H9 (cell line): ENCODE measurements around the gene PARVB. TPM values are rescaled to one million over a fixed set of nuclear protein-coding genes. Genes with fewer than 3 reads are reported as not detected.

Source experiments
- DNase-seq: peaks from one replicate; pipeline ENCODE4 v3.0.0-alpha.2; 2017
- H2AFZ ChIP-seq: one replicate; pipeline ENCODE4 v1.6.1; 2013; ENCODE audit warnings: mild to moderate bottlenecking, low read length, control low read depth, moderate library complexity
- H2AK5ac ChIP-seq: 2 replicates; pipeline ENCODE4 v1.6.1; 2013; ENCODE audit warnings: low read length, control low read depth, mixed read lengths; ENCODE audit not compliant: insufficient read length
- H2BK120ac ChIP-seq: one replicate; pipeline ENCODE4 v1.6.1; 2013; ENCODE audit warnings: low read depth, mild to moderate bottlenecking, low read length, control low read depth, inconsistent platforms; ENCODE audit not compliant: poor library complexity, severe bottlenecking
- H2BK12ac ChIP-seq: 2 replicates; pipeline ENCODE4 v1.6.1; 2013; ENCODE audit warnings: low read length, control low read depth, mixed read lengths, low read depth; ENCODE audit not compliant: insufficient read length
- H2BK15ac ChIP-seq: 2 replicates; pipeline ENCODE4 v1.6.1; 2013; ENCODE audit warnings: low read depth, low read length, control low read depth
- H2BK20ac ChIP-seq: one replicate; pipeline ENCODE4 v1.6.1; 2013; ENCODE audit warnings: low read depth, mild to moderate bottlenecking, low read length, control low read depth, inconsistent platforms; ENCODE audit not compliant: poor library complexity, severe bottlenecking
- H2BK5ac ChIP-seq: 2 replicates; pipeline ENCODE4 v1.6.1; 2013; ENCODE audit warnings: low read length, control low read depth, mixed read lengths; ENCODE audit not compliant: insufficient read length
- H3K14ac ChIP-seq: 2 replicates; pipeline ENCODE4 v1.6.1; 2013; ENCODE audit warnings: low read length, control low read depth; ENCODE audit not compliant: insufficient read depth
- H3K18ac ChIP-seq: 2 replicates; pipeline ENCODE4 v1.6.1; 2013; ENCODE audit warnings: low read depth, mild to moderate bottlenecking, mixed read lengths, low read length, control low read depth; ENCODE audit not compliant: insufficient read length
- H3K23ac ChIP-seq: 2 replicates; pipeline ENCODE4 v1.6.1; 2013; ENCODE audit warnings: low read length, control low read depth, mixed read lengths, low read depth; ENCODE audit not compliant: insufficient read length
- H3K23me2 ChIP-seq: 2 replicates; pipeline ENCODE4 v1.6.1; 2013; ENCODE audit warnings: low read depth, mild to moderate bottlenecking, mixed read lengths, low read length, control low read depth; ENCODE audit not compliant: insufficient read length, poor library complexity, severe bottlenecking
- H3K27ac ChIP-seq: 2 replicates; pipeline ENCODE4 v1.5.1; 2013; ENCODE audit warnings: low read length, control low read depth, mixed read lengths, low read depth; ENCODE audit not compliant: insufficient read length
- H3K27me3 ChIP-seq: 2 replicates; pipeline ENCODE4 v1.6.1; 2013; ENCODE audit warnings: low read length, control low read depth, inconsistent platforms; ENCODE audit not compliant: insufficient read depth
- H3K4ac ChIP-seq: 2 replicates; pipeline ENCODE4 v1.6.1; 2013; ENCODE audit warnings: low read depth, mild to moderate bottlenecking, control low read depth, inconsistent platforms, low read length, moderate library complexity
- H3K4me1 ChIP-seq: 2 replicates; pipeline ENCODE4 v1.6.1; 2013; ENCODE audit warnings: low read length, control low read depth, inconsistent platforms; ENCODE audit not compliant: insufficient read depth
- H3K4me2 ChIP-seq: 2 replicates; pipeline ENCODE4 v1.6.1; 2013; ENCODE audit warnings: low read length, control low read depth, mixed read lengths; ENCODE audit not compliant: insufficient read length, insufficient read depth
- H3K56ac ChIP-seq: 2 replicates; pipeline ENCODE4 v1.6.1; 2013; ENCODE audit warnings: low read depth, mild to moderate bottlenecking, mixed read lengths, low read length, control low read depth; ENCODE audit not compliant: insufficient read length
- H3K79me1 ChIP-seq: 2 replicates; pipeline ENCODE4 v1.6.1; 2013; ENCODE audit warnings: low read depth, mild to moderate bottlenecking, moderate library complexity, low read length, control low read depth, inconsistent platforms; ENCODE audit not compliant: insufficient read depth, poor library complexity, severe bottlenecking
- H3K79me2 ChIP-seq: 2 replicates; pipeline ENCODE4 v1.6.1; 2013; ENCODE audit warnings: low read length, control low read depth, inconsistent platforms; ENCODE audit not compliant: insufficient read depth
- H3K9ac ChIP-seq: 2 replicates; pipeline ENCODE4 v1.6.1; 2013; ENCODE audit warnings: low read length, control low read depth, mixed read lengths; ENCODE audit not compliant: insufficient read length; ENCODE audit errors: extremely low read depth
- H3K9me3 ChIP-seq: one replicate; pipeline ENCODE4 v1.6.1; 2013; ENCODE audit warnings: low read depth, low read length, inconsistent platforms; ENCODE audit not compliant: control insufficient read depth
- H3T11ph ChIP-seq: one replicate; pipeline ENCODE4 v1.6.1; 2013; ENCODE audit warnings: mild to moderate bottlenecking, low read length, control low read depth, inconsistent platforms
- H4K20me1 ChIP-seq: one replicate; pipeline ENCODE4 v1.6.1; 2013; ENCODE audit not compliant: control insufficient read depth, insufficient read length, insufficient read depth
- H4K5ac ChIP-seq: 2 replicates; pipeline ENCODE4 v1.6.1; 2013; ENCODE audit warnings: low read depth, mild to moderate bottlenecking, mixed read lengths, low read length, control low read depth; ENCODE audit not compliant: insufficient read length
- H4K8ac ChIP-seq: replicated peaks from 2 replicates; pipeline ENCODE4 v1.6.1; 2013; ENCODE audit warnings: low read length, control low read depth, mixed read lengths, low read depth; ENCODE audit not compliant: insufficient read length
- H4K91ac ChIP-seq: 2 replicates; pipeline ENCODE4 v1.6.1; 2013; ENCODE audit warnings: low read depth, mild to moderate bottlenecking, moderate library complexity, mixed read lengths, low read length, control low read depth; ENCODE audit not compliant: insufficient read length
- H3K27ac Mint-ChIP-seq, 3 experiments: 2 replicates in 2 of 3; 3 replicates in 1 of 3; pipeline ENCODE4 v1.8.0; 2020 to 2021; ENCODE audit warnings: mixed read lengths in 3 of 3, mild to moderate bottlenecking in 1 of 3, moderate library complexity in 1 of 3
- H3K27me3 Mint-ChIP-seq: 2 replicates; pipeline ENCODE4 v1.8.0; 2021; ENCODE audit warnings: low read depth, mild to moderate bottlenecking, moderate library complexity, mixed read lengths
- H3K36me3 Mint-ChIP-seq, 3 experiments: 2 replicates in 2 of 3; 3 replicates in 1 of 3; pipeline ENCODE4 v1.8.0; 2020 to 2021; ENCODE audit warnings: low read depth in 3 of 3, mixed read lengths in 3 of 3; ENCODE audit not compliant: insufficient read depth in 1 of 3
- H3K4me1 Mint-ChIP-seq, 2 experiments: 2 replicates each; pipeline ENCODE4 v1.8.0; 2020; ENCODE audit warnings: mixed read lengths in 2 of 2
- H3K4me3 Mint-ChIP-seq, 2 experiments: 2 replicates in 1 of 2; 3 replicates in 1 of 2; pipeline ENCODE4 v1.8.0; 2020 to 2021; ENCODE audit warnings: mild to moderate bottlenecking in 2 of 2, mixed read lengths in 2 of 2, moderate library complexity in 1 of 2
- H3K9me3 Mint-ChIP-seq, 2 experiments: 2 replicates in 1 of 2; 3 replicates in 1 of 2; pipeline ENCODE4 v1.8.0; 2020; ENCODE audit warnings: mild to moderate bottlenecking in 2 of 2, mixed read lengths in 2 of 2, moderate library complexity in 1 of 2
- CTCF ChIP-seq: fragments of 200-600 bp; sonication (generic); conservative IDR thresholded peaks from 3 replicates; pipeline ENCODE4 v1.8.0; 2021; ENCODE audit warnings: antibody characterized with exemption, mild to moderate bottlenecking
- WGBS: extraction: QIAGEN DNeasy Blood & Tissue Kit; methylation state at CpG from one replicate; pipeline ENCODE4 v1.1.7; 2013; ENCODE audit warnings: missing lambda C conversion rate, low lambda C conversion rate, mixed read lengths; ENCODE audit not compliant: insufficient read length; ENCODE audit errors: extremely low coverage; 5-methylcytosine and 5-hydroxymethylcytosine counted together
- total RNA-seq: library from RNA; stranded (reverse); gene quantifications from 2 replicates; pipeline ENCODE4 v1.2.1, GENCODE V29; 2021

Gene PARVB
- total RNA-seq, 1 experiment from 2014 or later = 15.6 TPM

- Histone ChIP-seq H3K4ac (no peak overlapping the region), H3K14ac (no peak overlapping the region), H4K20me1 (no peaks in the 10 kb centered on the region), H4K5ac (no peak overlapping the region), H2AFZ (no peak overlapping the region), H2BK12ac (no peak overlapping the region), H2AK5ac (no peak overlapping the region), H2BK15ac (no peak overlapping the region), H3K4me1 (no peaks in the 10 kb centered on the region; the same call in 1 of the 2 replicates), H2BK20ac (no peak overlapping the region), H4K91ac (no peak overlapping the region), H3K9ac (no peak overlapping the region), H3K27ac (no peak overlapping the region), H3K18ac (no peak overlapping the region), H3K79me1 (no peaks in the 10 kb centered on the region), H2BK5ac (no peak overlapping the region), H3K23ac (no peak overlapping the region), H3T11ph (no peak overlapping the region), H3K23me2 (peaks cover 8% of the 10 kb centered on the region), H3K9me3 (no peaks in the 10 kb centered on the region), H4K8ac (no peak overlapping the region), H2BK120ac (no peak overlapping the region), H3K4me2 (no peak overlapping the region), H3K79me2 (no peaks in the 10 kb centered on the region), H3K56ac (no peak overlapping the region), H3K27me3 (no peaks in the 10 kb centered on the region)
- H3K27me3 Mint-ChIP-seq = peaks cover 11% of the 10 kb centered on the region
- TF ChIP-seq CTCF = no peak
- no peak overlapping the region for H3K4me3 Mint-ChIP-seq
- H3K4me1 Mint-ChIP-seq = peaks cover 14 to 21% of the 10 kb centered on the region in 2 experiments
- no CpG with 5 or more reads among the region's 8 CpGs for WGBS
- no peaks in the 10 kb centered on the region for H3K36me3 Mint-ChIP-seq
- no peak for DNase-seq
- no peaks in the 10 kb centered on the region; a peak in 1 of 5 replicates for H3K9me3 Mint-ChIP-seq
- H3K27ac Mint-ChIP-seq = no peak overlapping the region
Observed at GRCh38 chr22:44020981-44021380, 3.1 kb upstream of the PARVB start.
